Vagina (tissue), 2 donors: ENCODE data around the gene CCDC117.

Source experiments
- POLR2A ChIP-seq, 2 donors: fragments of 450-650 bp; IDR thresholded peaks; one replicate each; pipeline ENCODE4 v1.6.1; 2017; ENCODE audit warnings: antibody characterized with exemption in 2 of 2, mild to moderate bottlenecking in 2 of 2, moderate library complexity in 2 of 2
- POLR2AphosphoS5 ChIP-seq, 2 donors: sonication (generic); formaldehyde crosslinking; IDR thresholded peaks; one replicate each; pipeline ENCODE4 v1.9.0; 2017; ENCODE audit warnings: antibody characterized with exemption in 2 of 2, mild to moderate bottlenecking in 2 of 2, low read depth in 1 of 2; ENCODE audit not compliant: insufficient read depth in 1 of 2
- TF ChIP-seq, protein P1 (sequence below), 3 experiments: fragments of 450-650 bp in 2 of 3; fragments of 200-600 bp in 1 of 3; sonication (generic) in 1 of 3; IDR thresholded peaks; one replicate each; pipeline ENCODE4 v1.5.1; 2017 to 2019; ENCODE audit warnings: antibody characterized with exemption in 3 of 3, mild to moderate bottlenecking in 2 of 3, moderate library complexity in 2 of 3

DNA sequence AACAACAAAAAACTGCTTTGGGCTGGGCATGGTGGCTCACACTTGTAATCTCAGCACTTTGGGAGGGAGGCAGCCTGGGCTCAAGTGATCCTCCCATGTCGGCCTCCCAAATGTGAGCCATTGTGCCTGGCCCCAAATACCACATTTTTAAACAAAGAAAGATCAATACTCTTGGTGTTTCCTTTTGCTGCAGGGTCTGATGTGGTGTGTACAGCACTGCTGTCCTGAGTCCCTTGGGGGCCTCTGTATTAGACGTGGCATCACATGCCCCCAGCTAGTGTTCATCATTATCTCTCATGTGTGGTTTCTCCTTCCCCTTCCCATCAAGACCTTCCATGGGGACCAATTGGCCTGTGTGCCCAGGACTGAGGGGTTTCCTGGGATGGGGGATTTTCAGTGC is 48.4 kb downstream of the CCDC117 start:
- TF ChIP-seq, protein P1, sequence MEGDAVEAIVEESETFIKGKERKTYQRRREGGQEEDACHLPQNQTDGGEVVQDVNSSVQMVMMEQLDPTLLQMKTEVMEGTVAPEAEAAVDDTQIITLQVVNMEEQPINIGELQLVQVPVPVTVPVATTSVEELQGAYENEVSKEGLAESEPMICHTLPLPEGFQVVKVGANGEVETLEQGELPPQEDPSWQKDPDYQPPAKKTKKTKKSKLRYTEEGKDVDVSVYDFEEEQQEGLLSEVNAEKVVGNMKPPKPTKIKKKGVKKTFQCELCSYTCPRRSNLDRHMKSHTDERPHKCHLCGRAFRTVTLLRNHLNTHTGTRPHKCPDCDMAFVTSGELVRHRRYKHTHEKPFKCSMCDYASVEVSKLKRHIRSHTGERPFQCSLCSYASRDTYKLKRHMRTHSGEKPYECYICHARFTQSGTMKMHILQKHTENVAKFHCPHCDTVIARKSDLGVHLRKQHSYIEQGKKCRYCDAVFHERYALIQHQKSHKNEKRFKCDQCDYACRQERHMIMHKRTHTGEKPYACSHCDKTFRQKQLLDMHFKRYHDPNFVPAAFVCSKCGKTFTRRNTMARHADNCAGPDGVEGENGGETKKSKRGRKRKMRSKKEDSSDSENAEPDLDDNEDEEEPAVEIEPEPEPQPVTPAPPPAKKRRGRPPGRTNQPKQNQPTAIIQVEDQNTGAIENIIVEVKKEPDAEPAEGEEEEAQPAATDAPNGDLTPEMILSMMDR (IDR thresholded peaks at IDR 0.05) = no peak
- TF ChIP-seq POLR2AphosphoS5 (IDR thresholded peaks at IDR 0.05; ENCODE audit: insufficient read depth in 1 of 2, low read depth in 1 of 2) (no peak), POLR2A (IDR thresholded peaks at IDR 0.05) (no peak)
